ENCODE results near the gene MSL3B.
A peak's percentile ranks its signal among the peaks of the same experiment; 100 is the strongest.
"Not testable (repeated sequence)": the region's sequence is repeated elsewhere in the genome, so short reads cannot be mapped to it uniquely, and the experiment has no call there.

The MSL3B gene

GRCh38 chr2:233882353-233882752 is 14.2 kb upstream of the MSL3B start:
- H3K27me3 ChIP-seq: peaks cover 0 to 8% (median 0%) of the 10 kb centered on the region in 4 donors
- intact Hi-C loops (cut with DNase I): no loop called here
- no peaks in the 10 kb centered on the region for H3K4me1 ChIP-seq
- no peak for DNase-seq (ENCODE audit: extremely low spot score)
- H3K4me3 ChIP-seq: no peak overlapping the region
- peaks cover 0 to 19% (median 16%) of the 10 kb centered on the region in 4 donors for H3K9me3 ChIP-seq
- no peak overlapping the region for H3K27ac ChIP-seq (replicated peaks in 1 of 4)
- no peak for TF ChIP-seq EP300 (IDR thresholded peaks at IDR 0.05)
- TF ChIP-seq, protein P1, sequence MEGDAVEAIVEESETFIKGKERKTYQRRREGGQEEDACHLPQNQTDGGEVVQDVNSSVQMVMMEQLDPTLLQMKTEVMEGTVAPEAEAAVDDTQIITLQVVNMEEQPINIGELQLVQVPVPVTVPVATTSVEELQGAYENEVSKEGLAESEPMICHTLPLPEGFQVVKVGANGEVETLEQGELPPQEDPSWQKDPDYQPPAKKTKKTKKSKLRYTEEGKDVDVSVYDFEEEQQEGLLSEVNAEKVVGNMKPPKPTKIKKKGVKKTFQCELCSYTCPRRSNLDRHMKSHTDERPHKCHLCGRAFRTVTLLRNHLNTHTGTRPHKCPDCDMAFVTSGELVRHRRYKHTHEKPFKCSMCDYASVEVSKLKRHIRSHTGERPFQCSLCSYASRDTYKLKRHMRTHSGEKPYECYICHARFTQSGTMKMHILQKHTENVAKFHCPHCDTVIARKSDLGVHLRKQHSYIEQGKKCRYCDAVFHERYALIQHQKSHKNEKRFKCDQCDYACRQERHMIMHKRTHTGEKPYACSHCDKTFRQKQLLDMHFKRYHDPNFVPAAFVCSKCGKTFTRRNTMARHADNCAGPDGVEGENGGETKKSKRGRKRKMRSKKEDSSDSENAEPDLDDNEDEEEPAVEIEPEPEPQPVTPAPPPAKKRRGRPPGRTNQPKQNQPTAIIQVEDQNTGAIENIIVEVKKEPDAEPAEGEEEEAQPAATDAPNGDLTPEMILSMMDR (IDR thresholded peaks at IDR 0.05): no peak
- TF ChIP-seq POLR2AphosphoS5 (IDR thresholded peaks at IDR 0.05): no peak
- no peak for TF ChIP-seq POLR2A (IDR thresholded peaks at IDR 0.05; ENCODE audit: low read depth)
- no peaks in the 10 kb centered on the region for H3K36me3 ChIP-seq

GRCh38 chr2:233872125-233872524 is 3.9 kb upstream of the MSL3B start:
- H3K36me3 ChIP-seq; H3K27ac ChIP-seq (replicated peaks in 1 of 4); H3K4me1 ChIP-seq; intact Hi-C loops (cut with DNase I); H3K4me3 ChIP-seq; DNase-seq (ENCODE audit: extremely low spot score): not testable (repeated sequence)
- Histone ChIP-seq H3K9me3 (peaks cover 0 to 20% (median 4%) of the 10 kb centered on the region in 4 donors), H3K27me3 (peaks cover 0 to 26% (median 2%) of the 10 kb centered on the region in 4 donors)
- WGBS: 40% methylated on average over 2 of the region's 2 CpGs

DNA sequence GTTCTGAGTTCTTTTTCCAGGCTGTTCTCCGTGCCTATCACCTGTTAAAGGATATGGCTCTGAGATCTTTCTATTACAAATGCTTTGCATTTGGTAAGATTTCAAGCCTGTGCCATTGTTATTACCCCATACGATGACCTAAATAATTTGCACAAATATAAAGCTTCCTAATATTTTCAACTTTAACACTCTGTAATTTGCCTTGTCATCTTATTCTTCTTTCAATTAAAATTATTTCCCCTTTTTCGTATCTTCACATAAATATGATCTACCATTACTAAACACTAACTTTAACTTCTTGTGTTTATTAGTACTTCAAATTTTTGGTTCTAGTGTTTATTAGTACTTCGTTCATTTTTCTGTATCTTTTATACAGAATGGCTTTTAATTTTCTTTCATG is 3.2 kb upstream of the MSL3B start:
- H3K9me3 ChIP-seq: peaks cover 0 to 13% (median 2%) of the 10 kb centered on the region in 4 donors
- 61% methylated on average over 4 of the region's 4 CpGs for WGBS
- H3K4me3 ChIP-seq: no peak overlapping the region
- no peaks in the 10 kb centered on the region for H3K4me1 ChIP-seq
- H3K27me3 ChIP-seq: peaks cover 0 to 26% (median 2%) of the 10 kb centered on the region in 4 donors
- intact Hi-C loops (cut with DNase I): no loop called here
- DNase-seq (ENCODE audit: extremely low spot score): no peak
- H3K36me3 ChIP-seq: no peaks in the 10 kb centered on the region
- TF ChIP-seq POLR2AphosphoS5 (IDR thresholded peaks at IDR 0.05): no peak
- no peak overlapping the region for H3K27ac ChIP-seq (replicated peaks in 1 of 4)

- H3K27ac ChIP-seq (replicated peaks in 1 of 4): no peak overlapping the region
- intact Hi-C loops (cut with DNase I): no loop called here
- H3K4me1 ChIP-seq: no peaks in the 10 kb centered on the region
- TF ChIP-seq, protein P1 (IDR thresholded peaks at IDR 0.05): no peak
- no peak for TF ChIP-seq POLR2AphosphoS5 (IDR thresholded peaks at IDR 0.05)
- TF ChIP-seq POLR2A (IDR thresholded peaks at IDR 0.05; ENCODE audit: low read depth): no peak
- TF ChIP-seq EP300 (IDR thresholded peaks at IDR 0.05): no peak
- H3K27me3 ChIP-seq: peaks cover 0 to 3% (median 0%) of the 10 kb centered on the region in 4 donors
- DNase-seq (ENCODE audit: extremely low spot score): peak; percentile 57
- H3K36me3 ChIP-seq: no peaks in the 10 kb centered on the region
- 98% methylated on average over 11 of the region's 11 CpGs for WGBS
- H3K4me3 ChIP-seq: no peak overlapping the region
- H3K9me3 ChIP-seq: peaks cover 0 to 6% (median 2%) of the 10 kb centered on the region in 4 donors
Observed at GRCh38 chr2:233866479-233866878, 1.7 kb downstream of the MSL3B start.

GRCh38 chr2:233865838-233866237 is 2.3 kb downstream of the MSL3B start:
- TF ChIP-seq EP300 (IDR thresholded peaks at IDR 0.05) (no peak), POLR2AphosphoS5 (IDR thresholded peaks at IDR 0.05) (no peak), POLR2A (IDR thresholded peaks at IDR 0.05; ENCODE audit: low read depth) (no peak)
- TF ChIP-seq, protein P1 (IDR thresholded peaks at IDR 0.05): no peak
- no peak overlapping the region for H3K27ac ChIP-seq (replicated peaks in 1 of 4)
- peaks cover 0 to 6% (median 2%) of the 10 kb centered on the region in 4 donors for H3K9me3 ChIP-seq
- no peak for DNase-seq (ENCODE audit: extremely low spot score)
- H3K4me1 ChIP-seq: no peaks in the 10 kb centered on the region
- H3K27me3 ChIP-seq: peaks cover 0 to 3% (median 0%) of the 10 kb centered on the region in 4 donors
- WGBS: 91% methylated on average over 3 of the region's 3 CpGs
- intact Hi-C loops (cut with DNase I): no loop called here
- no peak overlapping the region for H3K4me3 ChIP-seq
- no peaks in the 10 kb centered on the region for H3K36me3 ChIP-seq

DNA sequence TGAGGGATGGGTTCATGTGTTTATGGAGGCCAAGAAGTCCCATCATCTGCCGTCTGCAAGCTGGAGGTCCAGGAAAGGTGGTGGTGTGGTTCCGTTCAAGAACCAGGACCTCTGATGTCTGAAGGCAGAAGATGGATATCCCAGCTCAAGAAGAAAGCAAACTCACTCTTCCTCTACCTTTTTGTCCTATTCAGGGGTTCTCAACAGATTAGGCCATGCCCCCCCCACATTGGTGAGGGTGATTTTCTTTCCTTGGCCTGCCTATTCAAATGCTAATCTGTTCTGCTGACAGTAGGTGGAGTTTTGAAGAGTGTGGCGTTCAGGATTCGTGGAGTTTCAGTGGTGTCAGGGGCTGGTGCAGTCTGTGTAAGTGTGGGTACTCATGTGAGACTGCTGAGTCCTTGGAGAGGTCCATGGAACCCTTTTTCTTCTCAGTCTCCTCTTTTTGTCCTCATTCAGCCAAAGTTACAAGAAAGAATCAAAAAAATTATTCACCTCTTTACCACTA is 5.9 kb downstream of the MSL3B start:
- Histone ChIP-seq H3K4me3 (no peak overlapping the region), H3K36me3 (no peaks in the 10 kb centered on the region), H3K27ac (replicated peaks in 1 of 4) (no peak overlapping the region), H3K9me3 (no peaks in the 10 kb centered on the region), H3K27me3 (no peaks in the 10 kb centered on the region), H3K4me1 (peaks cover 0 to 8% (median 7%) of the 10 kb centered on the region in 4 donors)
- intact Hi-C loops (cut with DNase I): no loop called here
- WGBS: 82% methylated on average over 4 of the region's 4 CpGs
- DNase-seq (ENCODE audit: extremely low spot score): peak; percentile 80
- TF ChIP-seq POLR2AphosphoS5 (IDR thresholded peaks at IDR 0.05) (no peak), POLR2A (IDR thresholded peaks at IDR 0.05; ENCODE audit: low read depth) (no peak), EP300 (IDR thresholded peaks at IDR 0.05) (no peak)
- TF ChIP-seq, protein P1 (IDR thresholded peaks at IDR 0.05): no peak

All from esophagus muscularis mucosa (tissue), 4 donors.